Smooth muscle cell of the brain vasculature (primary cell): ENCODE measurements around the gene CAMK1G.
A peak's percentile ranks its signal among the peaks of the same experiment; 100 is the strongest.

Source experiments
- DNase-seq: peaks from one replicate; pipeline ENCODE4 v3.0.0-alpha.2; 2012; ENCODE audit warnings: low read depth, low spot score

Gene CAMK1G

DNA sequence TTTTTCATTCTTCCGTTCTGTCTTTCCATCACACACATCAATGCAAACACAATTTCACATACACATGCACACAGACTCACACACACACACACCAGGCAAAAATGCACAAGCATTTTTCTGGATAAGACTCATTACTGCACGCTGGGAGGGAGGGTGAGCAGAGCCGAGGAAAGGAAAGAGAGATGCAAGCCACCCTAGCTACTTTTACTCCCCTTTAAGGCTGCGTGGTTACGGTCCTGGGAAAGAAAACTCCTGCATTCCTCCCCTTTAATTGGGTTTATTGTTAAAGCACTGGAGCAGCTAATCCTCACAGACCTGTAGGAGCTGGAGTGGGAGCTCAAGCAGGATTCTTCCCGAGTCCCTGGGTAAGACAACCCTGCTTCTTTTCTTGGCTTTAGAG is at the start of gene CAMK1G:
CAMK1G (plus strand) TSS at position 307 of the 400 bp plus-strand sequence. CDS start 11,270 bp downstream, outside the sequence.
- DNase-seq: peak; percentile 20

DNA sequence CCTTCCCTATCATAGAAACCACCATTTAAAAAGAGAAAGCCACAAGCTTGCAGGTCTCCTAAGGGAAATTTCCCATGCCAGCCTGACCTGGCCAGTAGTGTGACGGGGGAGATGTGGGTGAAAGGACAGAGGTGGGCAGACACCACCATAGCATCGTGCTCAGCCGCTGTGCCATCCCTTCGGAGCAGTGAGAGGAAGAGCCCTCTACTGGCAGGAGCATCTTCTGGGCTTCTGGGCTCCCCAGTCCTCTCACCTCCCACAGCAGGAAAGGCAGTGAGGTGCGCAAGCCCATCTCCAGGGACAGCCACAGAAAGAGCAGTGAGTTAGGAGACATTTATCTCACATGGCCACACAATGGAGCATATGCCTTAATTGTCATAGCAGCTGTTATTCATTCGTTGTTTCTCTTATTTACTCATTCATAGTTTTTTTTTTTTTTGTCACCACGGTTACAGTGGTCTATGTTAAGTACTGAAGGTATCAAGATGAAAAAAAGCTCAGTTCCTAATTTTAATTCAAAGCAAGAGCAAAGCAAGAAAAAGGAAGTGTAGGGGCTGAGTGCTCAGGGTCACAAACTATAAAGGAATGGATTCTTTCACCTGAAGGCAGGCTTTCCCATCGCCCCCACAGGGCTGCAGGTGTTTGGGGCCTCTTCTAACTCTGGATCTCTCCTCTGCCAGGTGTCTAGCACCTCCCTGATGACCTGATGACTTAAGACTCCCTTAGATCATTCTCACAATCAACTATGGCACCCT is 48.8 kb upstream of the CAMK1G start:
- no peak for DNase-seq

DNA sequence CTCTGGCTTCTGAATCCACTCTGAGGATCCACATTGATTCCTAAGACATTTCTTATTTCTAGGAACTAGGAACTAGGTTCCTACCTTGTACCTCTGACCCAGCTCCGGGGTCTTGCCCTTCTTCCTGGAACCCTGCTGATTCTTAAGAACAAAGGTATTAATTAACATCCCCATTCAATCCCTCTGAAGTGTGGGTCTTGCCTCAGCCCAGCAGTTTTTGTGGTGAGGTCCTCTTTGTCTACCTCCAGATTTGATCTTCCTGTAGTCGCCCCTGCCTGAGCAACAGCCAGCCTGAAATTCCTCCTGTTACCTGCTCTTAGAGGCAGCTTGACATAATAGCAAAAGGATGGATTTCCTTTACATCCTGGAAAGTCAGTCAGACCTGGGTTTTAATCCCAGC is 46.7 kb upstream of the CAMK1G start:
- DNase-seq: no peak

DNA sequence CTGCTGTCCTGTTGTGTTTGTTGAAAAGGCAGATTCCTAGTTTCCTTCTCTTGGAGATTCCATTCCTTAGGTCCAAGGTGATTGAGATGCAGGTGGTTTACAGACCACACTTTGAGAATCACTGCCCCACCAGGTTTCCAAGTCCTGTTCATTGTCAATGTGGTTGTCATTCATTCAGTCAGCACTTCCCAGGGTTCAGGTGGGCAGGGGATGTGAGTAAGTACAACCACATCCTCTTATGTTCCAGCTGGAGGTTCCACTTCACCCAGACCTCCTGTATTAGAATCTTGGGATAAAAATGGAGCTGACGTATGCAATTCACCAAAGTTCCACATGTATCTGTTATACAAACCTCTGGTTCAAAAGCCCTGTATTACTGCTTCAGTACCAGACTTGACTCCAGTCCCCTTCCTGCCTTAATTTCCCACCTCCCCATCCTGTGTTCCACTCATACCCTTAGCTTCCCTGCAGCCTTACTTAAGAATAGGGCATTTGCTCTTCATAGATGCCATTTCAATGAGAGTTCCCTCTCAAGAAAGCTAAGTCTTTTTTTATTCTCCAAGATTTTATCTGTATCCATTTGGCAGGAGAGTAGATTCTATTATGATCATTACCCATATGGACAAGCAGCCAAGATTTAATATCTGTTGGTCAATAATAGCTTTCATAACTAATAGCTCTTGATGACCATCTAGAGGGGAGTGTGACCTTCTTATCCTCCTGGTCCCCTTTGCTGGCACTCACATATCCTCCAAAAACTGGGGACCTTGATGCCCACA is 46.0 kb upstream of the CAMK1G start:
- DNase-seq: no peak

DNA sequence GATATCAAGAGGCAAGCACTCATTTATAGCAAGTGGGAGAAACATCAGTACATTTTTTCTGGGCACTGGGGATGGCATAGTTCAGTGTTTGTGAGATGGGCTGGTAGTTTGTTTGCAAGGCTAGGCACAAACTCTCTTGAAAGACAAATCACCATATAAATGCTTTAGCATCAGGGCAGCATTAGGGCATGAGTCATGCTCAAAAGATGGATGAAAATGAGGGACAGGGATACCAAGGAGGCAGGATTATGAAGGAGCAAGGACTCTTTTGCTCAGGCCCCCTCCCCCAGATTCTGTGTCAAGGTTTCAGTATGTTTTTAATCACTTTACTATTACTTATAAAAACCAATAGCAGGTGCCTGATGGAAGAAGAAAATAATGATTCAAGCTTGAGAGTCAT is 43.9 kb upstream of the CAMK1G start:
- no peak for DNase-seq

DNA sequence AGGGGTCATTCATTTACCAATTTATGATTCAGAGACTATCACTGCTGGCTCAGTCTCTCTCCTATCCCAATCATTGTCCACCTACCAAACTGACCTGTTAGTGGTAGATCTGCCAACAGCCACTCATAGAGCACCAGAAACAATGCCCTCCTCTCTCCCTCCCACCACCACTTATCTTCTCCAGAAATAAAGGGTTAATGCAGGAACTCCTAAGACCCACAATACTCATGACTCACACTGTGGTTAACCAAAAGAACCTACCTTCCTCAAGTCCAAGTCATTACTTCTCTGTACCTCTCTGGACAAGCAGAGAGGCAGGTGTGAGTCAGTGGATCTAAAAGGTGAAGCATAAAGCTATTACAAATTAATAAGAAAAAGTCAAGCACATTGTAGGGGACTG is 40.9 kb upstream of the CAMK1G start:
- DNase-seq: no peak

DNA sequence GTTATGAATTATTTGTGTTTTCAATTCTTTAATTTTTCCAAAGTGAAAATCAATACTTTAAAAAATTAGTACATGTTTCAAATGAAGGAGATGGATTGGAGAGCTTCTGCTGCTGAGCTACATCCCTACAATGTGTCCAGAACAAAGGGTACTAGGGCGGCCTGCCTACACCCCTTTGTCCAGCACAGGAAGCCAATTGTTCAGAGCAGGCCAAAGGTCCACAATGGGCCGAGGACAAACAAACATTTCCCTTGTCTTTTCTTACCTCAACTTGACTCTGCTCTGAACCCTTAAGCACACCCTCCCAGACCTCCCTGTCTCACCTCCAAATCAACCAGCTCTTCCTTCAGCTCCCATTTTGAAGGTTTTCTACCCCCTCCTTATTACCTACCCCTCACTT is 39.4 kb upstream of the CAMK1G start:
- no peak for DNase-seq

DNA sequence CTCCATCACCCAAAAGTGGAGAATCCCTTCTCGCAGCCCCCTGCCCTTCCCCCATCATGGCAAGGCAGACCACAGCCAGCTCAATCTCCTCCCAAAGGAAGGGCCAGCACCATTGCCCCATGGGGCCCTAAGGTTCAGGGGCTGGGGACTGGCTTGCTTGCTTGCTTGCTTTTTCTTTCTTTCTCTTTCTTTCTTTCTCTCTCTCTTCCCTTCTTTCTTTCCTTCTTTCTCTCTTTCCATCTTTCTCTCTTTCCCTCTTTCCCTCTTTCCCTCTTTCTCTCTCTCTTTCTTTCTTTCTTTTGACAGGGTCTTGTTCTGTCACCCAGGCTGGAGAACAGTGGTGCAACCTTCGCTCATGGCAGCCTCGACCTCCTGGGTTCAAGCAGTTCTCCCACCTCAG is 38.1 kb upstream of the CAMK1G start:
- DNase-seq: no peak

DNA sequence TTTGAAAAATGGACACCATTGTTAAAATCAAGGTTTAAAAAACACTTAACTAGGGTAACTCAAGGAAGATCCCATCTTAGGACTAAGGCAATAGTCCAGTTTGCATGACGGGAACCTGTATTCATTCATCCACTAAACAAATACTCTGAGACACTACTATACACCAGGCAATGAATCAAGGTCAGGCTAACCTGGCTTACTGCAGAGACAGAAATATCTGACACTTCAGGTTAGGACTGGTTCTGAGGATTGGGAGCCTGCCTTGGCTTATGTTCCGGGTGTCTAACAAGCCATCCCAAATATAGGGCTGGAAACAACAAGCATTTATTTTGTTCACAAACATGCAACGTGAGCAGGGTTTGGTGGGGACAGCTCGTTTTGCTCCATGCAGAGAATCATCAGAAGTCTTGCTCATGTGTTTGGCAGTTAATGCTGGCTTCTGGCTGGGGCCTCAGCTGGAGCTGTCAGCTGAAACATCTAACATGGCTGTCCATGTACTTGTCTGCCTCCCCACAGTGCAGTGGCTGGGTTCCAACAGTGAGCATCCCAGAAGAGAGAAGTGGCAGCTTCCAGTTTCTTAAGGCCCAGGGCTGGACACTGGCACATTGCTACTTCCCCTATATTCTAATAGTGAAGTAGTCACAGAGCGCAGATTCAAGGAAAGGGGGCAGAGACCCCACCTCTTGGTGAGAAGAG is 37.0 kb upstream of the CAMK1G start:
- DNase-seq: no peak

DNA sequence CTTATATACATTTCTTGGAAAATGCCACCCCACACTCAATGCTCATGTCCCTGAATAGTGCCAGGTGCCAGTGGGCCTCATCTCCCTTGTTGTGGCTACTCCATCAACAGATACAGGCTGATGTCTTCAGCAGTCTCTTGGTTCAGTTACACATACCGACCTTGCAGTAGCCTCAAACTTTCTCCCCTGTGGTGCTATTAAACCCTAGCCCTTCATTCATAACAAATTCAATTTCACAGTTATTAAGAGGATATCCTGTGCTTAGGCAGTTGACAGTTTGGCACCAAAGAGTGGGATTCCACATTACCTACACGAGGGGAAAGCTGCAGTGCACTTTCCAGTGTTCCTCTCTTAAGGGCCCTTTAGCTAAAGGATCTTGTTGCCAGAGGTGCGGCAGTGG is 35.9 kb upstream of the CAMK1G start:
- DNase-seq: no peak

DNA sequence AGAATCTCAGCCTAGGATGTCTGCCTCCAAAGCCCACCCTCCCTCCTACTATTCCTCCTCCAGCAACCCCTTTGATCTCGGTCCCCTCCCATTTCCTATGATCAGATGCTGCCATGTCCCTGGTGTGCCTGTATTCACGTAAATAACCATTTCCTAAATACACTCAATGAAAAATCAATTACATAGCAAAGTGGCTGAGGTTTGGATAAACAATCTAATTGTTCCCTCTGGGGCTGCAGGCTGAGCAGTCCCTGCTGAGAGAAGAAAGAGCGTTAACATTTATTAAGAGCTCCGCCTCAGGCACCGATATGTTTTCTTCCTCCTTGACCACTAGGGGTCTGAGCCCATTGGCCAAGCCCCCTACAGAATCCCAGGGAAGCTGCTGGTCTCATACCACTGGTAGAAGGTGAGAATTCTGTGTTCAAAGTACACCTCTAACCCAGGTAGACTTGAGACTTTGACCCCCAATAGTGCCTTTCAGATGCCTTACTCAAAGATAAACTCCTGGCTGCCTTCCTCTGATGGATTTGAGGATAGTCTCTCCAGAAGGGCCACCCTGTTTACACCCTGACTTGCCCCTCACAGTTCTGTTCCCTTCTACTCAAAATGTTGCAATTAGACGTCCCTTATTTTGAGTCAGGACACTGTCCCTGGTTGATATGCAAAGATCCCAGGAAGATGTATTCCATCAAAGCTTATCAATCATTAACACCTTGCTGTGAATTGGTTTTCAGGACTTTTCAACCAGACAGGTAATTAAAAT is 33.9 kb upstream of the CAMK1G start:
- DNase-seq: no peak

DNA sequence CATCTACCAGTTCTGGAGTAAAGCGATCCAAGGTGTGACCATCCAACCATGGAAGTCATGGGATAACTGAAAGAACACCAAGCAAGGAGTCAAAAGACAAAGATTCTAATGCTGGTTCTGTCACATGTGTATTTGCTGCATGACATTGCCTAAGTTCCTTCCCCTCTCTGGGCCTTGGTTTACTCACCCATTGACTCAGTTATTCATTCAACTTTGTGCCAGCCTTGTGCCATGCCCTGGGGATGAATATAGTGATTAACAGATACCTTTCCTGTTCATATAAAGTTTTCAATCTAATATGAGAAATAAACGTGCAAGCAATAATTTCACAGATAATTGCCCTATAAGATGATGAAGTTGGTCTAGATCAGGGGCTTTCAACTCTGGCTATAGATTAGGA is 33.0 kb upstream of the CAMK1G start:
- DNase-seq: no peak

DNA sequence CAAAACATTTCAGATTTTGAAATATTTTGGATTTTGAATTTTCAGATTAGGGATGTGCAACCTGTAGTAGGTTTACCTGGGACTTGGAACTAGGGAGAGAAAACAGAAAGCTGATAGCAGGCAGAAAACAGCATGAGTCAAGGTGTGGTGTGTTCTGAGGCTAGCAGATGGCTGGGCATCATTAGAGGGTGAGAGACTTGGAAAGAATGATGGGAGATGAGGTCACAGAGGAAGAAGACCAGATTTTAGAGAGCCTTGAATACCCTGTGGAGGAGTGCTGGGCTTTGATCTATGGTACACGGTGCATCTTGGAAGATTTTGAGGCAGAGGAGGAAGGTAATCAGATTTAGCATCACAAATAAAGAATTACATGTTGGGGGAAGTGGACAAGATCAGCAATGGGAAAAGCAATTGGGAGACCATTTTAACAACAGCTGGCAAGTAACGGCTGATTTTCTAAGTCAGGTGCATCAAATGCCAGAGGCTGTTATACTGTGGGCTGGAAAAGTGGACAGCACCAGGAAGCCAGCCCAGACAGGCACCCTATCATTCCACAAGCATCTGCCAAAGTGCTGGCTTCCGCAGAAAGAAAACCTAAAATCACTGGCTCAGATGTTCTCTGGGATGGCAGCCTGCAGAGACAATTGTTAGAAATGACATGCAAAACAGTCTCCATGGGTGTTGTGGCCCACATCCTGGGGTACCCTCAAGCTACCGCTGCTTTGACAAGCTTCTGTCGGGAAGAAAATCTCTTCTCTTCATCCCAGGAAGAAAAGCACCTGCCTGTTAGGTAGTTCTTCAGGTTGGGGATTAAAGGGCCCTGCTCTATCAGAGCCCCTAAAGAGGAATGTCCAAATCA is 30.9 kb upstream of the CAMK1G start:
- no peak for DNase-seq

DNA sequence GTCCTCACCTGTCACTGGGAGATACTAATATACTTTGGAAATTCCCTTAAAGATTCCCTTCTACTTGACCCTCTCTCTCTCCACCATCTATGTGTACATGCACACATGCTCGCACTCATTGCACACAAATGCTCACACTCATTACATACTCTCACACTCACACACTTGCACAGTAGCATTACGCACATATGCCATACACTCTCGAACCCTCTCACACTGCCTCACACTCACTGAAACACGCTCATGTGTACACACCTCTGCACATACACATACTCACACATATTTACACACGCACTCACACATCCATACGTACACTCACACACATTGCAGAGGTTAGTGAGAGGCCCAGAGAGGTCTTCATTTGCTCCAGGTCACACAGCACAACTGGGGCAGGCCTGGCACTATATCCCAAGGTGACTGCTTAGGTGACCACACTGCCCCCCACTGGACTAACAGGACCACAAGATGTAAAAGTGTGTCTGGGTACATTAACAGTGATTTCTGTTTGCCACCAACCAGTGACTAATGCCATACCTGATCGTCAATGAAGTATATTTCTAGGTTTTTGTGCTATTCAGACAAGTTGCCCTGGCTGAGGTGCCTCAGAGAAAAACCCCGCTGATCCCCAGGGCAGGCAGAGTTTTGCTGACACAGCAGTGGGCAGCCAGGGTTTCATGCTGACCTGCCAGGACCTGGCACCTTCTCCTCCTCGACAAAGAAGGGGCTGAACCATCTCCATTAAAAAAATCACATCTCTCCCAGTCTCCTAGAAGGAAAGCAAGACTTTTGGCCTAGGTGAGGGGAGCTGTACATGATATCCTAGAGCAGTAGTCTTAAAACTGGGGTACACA is 28.5 kb upstream of the CAMK1G start:
- no peak for DNase-seq

DNA sequence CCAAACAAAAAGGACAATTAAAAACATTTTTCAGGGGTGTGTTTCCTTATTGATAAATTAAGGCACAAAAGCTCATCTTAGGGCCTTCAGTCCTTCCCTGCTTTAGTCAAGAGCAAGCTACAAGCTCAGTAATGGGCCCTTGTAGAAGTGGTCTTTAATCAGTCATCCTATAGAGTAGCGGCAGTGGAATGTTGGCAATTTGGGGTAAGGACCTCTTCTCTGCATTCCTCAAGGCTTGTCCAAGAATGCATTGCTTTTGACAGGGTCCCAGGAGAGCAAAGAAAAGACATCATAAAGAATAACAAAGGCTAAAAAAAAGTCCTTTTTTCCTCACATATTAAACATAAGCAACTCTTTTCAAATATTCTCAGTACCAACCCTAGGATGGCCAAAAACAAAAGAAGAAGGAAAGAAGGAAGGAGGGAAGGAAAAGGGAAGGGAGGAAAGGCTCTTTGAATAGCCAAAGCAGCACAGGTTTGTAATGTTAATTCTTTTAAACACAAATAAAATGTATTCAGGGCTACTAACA is 27.3 kb upstream of the CAMK1G start:
- no peak for DNase-seq

DNA sequence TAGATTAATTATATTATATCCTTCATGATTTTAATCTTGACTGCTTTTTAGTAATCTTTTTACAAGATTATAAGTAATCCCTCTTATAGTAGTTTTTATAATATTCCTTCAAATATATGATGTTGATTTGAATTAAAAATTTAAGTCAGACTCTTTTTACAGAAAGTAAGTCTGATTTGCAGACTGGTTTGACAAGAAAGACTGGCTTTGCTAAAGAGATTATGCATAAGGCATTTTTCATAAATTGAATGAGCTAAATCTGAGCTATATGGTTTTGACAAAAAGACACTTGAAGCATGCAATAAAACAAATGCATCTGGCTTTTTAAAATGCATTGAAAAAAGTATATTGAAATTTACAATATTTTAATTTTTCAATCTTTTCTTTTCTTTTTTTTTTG is 26.3 kb upstream of the CAMK1G start:
- DNase-seq: no peak

DNA sequence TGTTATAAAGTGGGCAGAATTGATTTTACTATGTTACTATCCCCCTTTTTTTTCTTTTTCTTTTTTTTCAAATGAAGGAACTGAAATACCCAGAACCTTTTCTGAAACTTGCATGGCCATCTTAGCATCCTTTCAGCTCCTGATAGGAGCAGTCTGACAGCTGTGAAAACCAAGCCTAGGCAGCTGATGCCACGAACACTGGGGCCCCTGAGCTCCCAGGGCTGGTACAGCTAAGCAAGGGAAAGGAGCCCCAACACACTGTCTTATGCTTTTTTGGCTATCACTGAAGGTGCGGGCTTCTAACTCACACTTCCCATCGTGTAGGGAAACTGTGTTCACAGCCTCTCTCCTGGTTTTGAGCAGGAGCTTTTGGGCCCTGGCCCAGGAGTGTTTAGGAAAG is 23.0 kb upstream of the CAMK1G start:
- DNase-seq: no peak

DNA sequence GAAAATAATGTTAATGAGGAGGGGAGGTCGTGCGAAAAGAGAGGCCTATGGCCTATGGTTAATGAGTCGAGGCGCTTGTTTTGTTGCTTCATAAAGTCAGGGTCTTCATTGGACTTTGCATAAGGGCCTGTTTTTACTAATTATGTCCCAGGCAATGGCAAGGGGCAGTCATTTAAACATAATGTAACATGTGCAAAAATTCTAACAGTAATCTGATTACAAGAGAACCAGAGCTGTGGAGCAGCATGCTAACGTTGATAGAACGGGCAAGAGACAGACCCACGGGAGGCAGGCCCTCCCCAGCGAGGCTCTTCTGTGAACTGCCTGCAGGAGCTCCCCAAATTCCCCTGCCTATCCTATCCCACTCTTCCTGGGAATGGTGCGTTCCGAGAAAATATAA is 22.6 kb upstream of the CAMK1G start:
- DNase-seq: no peak

DNA sequence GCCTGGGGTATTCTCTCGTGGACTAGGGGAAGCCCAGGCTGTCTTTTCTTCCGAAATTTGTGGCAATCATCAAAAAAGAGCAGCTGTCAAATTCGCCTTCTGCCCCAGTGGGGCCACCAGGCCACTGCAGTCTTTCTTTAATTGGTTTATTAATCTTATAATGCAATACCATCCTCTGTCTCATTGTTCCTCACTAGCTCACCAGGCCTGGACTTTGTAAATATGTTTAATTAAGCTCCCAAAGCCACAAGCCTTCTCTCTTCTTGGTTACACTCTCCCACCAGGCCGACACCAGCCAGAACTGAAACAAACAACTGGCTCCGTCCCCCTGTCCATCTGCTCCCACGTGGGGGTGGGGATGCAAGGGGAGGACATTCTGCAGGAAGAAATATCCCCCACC is 22.0 kb upstream of the CAMK1G start:
- no peak for DNase-seq

DNA sequence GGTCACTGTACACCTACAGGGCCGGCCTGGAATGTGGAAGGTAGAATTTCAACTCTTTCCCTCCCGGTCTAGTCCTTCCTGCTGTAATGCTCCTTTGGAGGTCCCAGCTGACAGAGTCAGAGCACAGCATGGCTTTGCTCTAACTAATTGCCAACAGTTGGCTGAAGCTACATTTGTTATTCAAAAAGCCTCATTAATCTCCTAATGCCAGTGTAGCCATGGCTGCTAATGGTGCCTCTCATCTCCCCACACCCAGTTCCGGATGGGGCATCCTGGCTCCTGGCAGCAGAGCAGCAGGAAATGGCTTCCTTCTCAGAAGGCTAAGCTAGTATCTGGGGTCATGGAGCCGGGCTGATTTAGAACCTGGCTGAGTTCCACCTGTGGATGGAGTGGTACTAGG is 18.7 kb upstream of the CAMK1G start:
- no peak for DNase-seq
